ENCODE data around the gene NACAD. TPM values are rescaled to one million over a fixed set of nuclear protein-coding genes. Genes with fewer than 3 reads are reported as not detected.

NACAD gene
- total and polyA plus RNA-seq, 4 experiments from 2014 or later = not detected

DNA sequence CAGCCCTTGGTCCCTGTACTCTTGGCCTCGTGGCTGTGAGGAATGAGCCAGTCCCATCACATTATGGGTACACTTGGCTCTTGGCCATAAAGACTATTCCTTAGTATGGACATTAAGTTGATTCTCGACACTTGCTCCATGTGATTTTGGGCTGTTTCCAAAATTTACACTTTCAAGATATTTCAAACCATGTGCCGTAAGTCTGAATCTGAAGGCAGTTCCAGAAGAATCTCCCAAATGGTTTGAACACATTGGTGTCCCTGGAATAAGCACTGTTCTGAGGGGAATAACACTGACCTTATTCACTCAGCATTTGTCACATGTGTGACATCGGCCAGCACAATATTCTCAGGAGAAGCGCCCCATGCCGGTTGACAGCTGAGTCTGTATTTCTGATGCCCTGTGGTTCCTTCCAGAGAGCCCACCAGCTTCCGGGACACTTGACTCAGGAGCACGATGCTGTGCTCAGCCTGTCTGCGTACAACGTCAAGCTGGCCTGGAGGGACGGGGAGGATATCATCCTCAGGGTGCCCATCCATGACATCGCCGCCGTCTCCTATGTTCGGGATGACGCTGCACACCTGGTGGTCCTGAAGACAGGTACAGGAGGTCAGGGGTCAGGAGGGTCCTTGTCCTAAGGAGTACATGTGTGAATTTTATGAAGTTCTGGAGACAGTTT is 24.6 kb downstream of the NACAD start:
- CTCF ChIA-PET (ENCODE audit: partially characterized antibody) = interaction anchor here (1.1 to 1.6 kb wide), 2 partner anchors 9 to 91 kb away, joined by 3 to 4 read pairs; no protein-coding TSS in a partner anchor
- peaks cover 44% of the 10 kb centered on the region for H3K4me1 ChIP-seq (ENCODE audit: insufficient read depth, low read length)
- H3K36me3 ChIP-seq (ENCODE audit: insufficient read depth, low read length) = peaks cover 64% of the 10 kb centered on the region
- no peaks in the 10 kb centered on the region for H3K27me3 ChIP-seq (ENCODE audit: insufficient read depth, low read length)
- Mint-ChIP-seq H3K4me1 (peaks cover 21 to 71% (median 47%) of the 10 kb centered on the region in 4 donors), H3K36me3 (peaks cover 57 to 77% of the 10 kb centered on the region in 2 donors), H3K27ac (peak overlapping the region in 3 of 7 donors; percentile 36 to 74 (median 58)), H3K27me3 (no peaks in the 10 kb centered on the region), H3K4me3 (no peak overlapping the region), H3K9me3 (peaks cover 0 to 4% (median 0%) of the 10 kb centered on the region in 8 donors)
- POLR2A ChIA-PET (ENCODE audit: partially characterized antibody) = interaction anchor here (1.3 to 2.5 kb wide), 2 partner anchors 11 to 37 kb away, joined by 3 to 9 read pairs; no protein-coding TSS in a partner anchor
- no peaks in the 10 kb centered on the region for H3K9me3 ChIP-seq (ENCODE audit: control insufficient read depth in 1 of 2, low read length in 2 of 2)
- no peak overlapping the region for H3K4me3 ChIP-seq (ENCODE audit: low read length in 2 of 2)
- intact Hi-C loops (cut with micrococcal nuclease) = loop anchor here (5.0 kb wide), 1 partner anchor 37 kb away; no protein-coding TSS in a partner anchor
- no peak overlapping the region for H3K27ac ChIP-seq (ENCODE audit: low read depth, low read length)
- DNase-seq = no peak

DNA sequence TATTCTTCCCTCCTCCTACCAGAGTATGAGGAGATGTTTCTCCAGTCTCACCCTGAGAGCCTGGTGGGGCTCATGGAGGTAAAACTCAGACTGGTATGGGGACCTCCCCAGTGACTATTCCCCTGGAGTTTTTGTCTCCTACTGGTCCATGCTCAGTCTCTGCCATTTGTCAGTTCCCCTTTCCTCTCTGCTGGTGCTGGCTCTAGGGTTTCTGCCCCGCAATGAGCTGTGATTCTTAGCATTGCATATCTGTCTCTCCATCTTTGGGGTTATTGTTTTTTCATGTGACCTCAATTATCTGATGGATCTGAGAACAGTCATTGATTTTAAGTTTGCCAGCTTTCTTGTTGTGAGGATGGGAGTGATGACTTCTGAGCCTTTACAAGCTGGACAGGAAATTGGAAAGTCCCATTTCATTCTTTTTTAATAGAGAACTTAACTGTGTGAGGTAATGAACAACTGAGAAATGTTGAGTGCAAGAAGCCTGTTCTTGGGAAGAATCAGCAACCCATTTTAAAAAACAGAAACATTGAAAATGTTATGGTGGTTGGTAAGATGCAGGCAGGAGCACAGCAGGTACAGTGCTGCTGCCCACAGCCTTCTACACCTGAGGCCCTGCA is 26.9 kb downstream of the NACAD start:
- CTCF ChIA-PET (ENCODE audit: partially characterized antibody) = interaction anchor here (2.0 kb wide), 1 partner anchor 89 kb away, joined by 10 read pairs; no protein-coding TSS in a partner anchor

DNA sequence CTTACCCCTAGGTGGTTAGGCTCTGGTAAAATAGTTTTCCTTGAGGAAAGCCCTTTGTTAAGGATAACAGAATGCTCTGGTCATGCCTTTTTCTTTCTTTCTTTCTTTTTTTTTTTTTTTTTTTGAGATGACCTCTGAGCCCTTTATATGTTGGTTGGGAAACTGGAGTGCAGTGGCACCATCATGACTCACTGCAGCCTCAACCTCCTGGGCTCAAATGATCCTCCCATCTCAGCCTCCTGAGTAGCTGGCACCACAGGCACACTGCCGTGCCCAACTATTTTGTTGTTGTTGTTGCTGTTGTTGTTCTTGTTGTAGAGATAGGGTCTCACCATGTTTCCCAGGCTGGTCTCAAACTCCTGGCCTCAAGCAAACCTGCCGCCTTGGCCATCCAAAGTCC is 27.4 kb downstream of the NACAD start:
- Mint-ChIP-seq H3K27ac (peak overlapping the region in 3 of 7 donors; percentile 28 to 79 (median 78)), H3K9me3 (peaks cover 0 to 4% (median 0%) of the 10 kb centered on the region in 8 donors), H3K36me3 (peaks cover 43 to 66% of the 10 kb centered on the region in 2 donors), H3K27me3 (no peaks in the 10 kb centered on the region), H3K4me3 (peak overlapping the region in 1 of 8 donors; percentile 21), H3K4me1 (peaks cover 36 to 86% (median 57%) of the 10 kb centered on the region in 4 donors)
- ChIA-PET CTCF (ENCODE audit: partially characterized antibody) (no interaction called here), POLR2A (ENCODE audit: partially characterized antibody) (interaction anchor here (1.2 kb wide), 1 partner anchor 60 kb away, joined by 4 read pairs; no protein-coding TSS in a partner anchor)
- Histone ChIP-seq H3K36me3 (ENCODE audit: insufficient read depth, low read length) (peaks cover 42% of the 10 kb centered on the region), H3K4me3 (ENCODE audit: low read length in 2 of 2) (no peak overlapping the region), H3K27ac (ENCODE audit: low read depth, low read length) (no peak overlapping the region), H3K4me1 (ENCODE audit: insufficient read depth, low read length) (peaks cover 61% of the 10 kb centered on the region), H3K9me3 (ENCODE audit: control insufficient read depth in 1 of 2, low read length in 2 of 2) (no peaks in the 10 kb centered on the region), H3K27me3 (ENCODE audit: insufficient read depth, low read length) (no peaks in the 10 kb centered on the region)
- intact Hi-C loops (cut with micrococcal nuclease) = loop anchor here (5.0 kb wide), 1 partner anchor 34 kb away; no protein-coding TSS in a partner anchor
- DNase-seq = no peak

More for the DNA sequence above, 26.9 kb downstream of the NACAD start:
- H3K4me1 Mint-ChIP-seq = peaks cover 34 to 84% (median 54%) of the 10 kb centered on the region in 4 donors
- H3K36me3 Mint-ChIP-seq = peaks cover 45 to 69% of the 10 kb centered on the region in 2 donors
- no peaks in the 10 kb centered on the region for H3K9me3 ChIP-seq (ENCODE audit: control insufficient read depth in 1 of 2, low read length in 2 of 2)
- H3K4me1 ChIP-seq (ENCODE audit: insufficient read depth, low read length) = peaks cover 57% of the 10 kb centered on the region
- DNase-seq = no peak
- no peaks in the 10 kb centered on the region for H3K27me3 ChIP-seq (ENCODE audit: insufficient read depth, low read length)
- H3K27ac Mint-ChIP-seq = peak overlapping the region; percentile 7 to 86 (median 43)
- H3K36me3 ChIP-seq (ENCODE audit: insufficient read depth, low read length) = peaks cover 45% of the 10 kb centered on the region
- H3K27me3 Mint-ChIP-seq = no peaks in the 10 kb centered on the region
- POLR2A ChIA-PET (ENCODE audit: partially characterized antibody) = interaction anchor here (1.2 to 1.4 kb wide), 2 partner anchors 61 to 63 kb away, joined by 4 to 5 read pairs; partner anchors contain the start of gene CCM2
- H3K27ac ChIP-seq (ENCODE audit: low read depth, low read length) = no peak overlapping the region
- H3K4me3 Mint-ChIP-seq = peak overlapping the region in 3 of 8 donors; percentile 8 to 64 (median 21)
- H3K4me3 ChIP-seq (ENCODE audit: low read length in 2 of 2) = no peak overlapping the region
- intact Hi-C loops (cut with micrococcal nuclease) = loop anchor here (5.0 kb wide), 1 partner anchor 35 kb away; no protein-coding TSS in a partner anchor
- peaks cover 0 to 4% (median 0%) of the 10 kb centered on the region in 8 donors for H3K9me3 Mint-ChIP-seq

DNA sequence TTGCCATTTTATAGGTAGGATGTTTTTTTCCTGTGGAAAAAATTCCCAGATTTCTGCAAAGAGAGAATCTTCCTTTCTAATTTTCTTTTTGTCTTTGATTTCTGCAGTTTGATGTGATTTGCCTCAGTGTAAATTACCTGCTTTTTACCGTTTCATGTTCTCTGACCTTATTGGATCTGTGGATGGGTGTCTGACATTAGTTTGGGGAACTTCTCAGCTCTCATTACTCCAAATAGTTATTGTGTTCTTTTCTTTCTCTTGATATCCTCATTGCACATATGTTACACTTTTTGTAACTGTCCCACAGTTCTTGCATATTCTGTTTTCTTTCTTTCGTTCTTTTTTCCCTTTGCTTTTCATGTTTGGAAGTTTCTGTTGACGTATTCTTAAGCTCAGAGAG is 28.5 kb downstream of the NACAD start:
- H3K36me3 Mint-ChIP-seq = peaks cover 40 to 64% of the 10 kb centered on the region in 2 donors
- peaks cover 0 to 4% (median 0%) of the 10 kb centered on the region in 8 donors for H3K9me3 Mint-ChIP-seq
- H3K4me3 Mint-ChIP-seq = peak overlapping the region in 4 of 8 donors; percentile 36 to 64 (median 42)
- Histone ChIP-seq H3K4me1 (ENCODE audit: insufficient read depth, low read length) (peaks cover 67% of the 10 kb centered on the region), H3K4me3 (ENCODE audit: low read length in 2 of 2) (no peak overlapping the region), H3K27me3 (ENCODE audit: insufficient read depth, low read length) (no peaks in the 10 kb centered on the region), H3K27ac (ENCODE audit: low read depth, low read length) (no peak overlapping the region), H3K9me3 (ENCODE audit: control insufficient read depth in 1 of 2, low read length in 2 of 2) (no peaks in the 10 kb centered on the region), H3K36me3 (ENCODE audit: insufficient read depth, low read length) (peaks cover 34% of the 10 kb centered on the region)
- peak overlapping the region in 6 of 7 donors; percentile 28 to 81 (median 69) for H3K27ac Mint-ChIP-seq
- intact Hi-C loops (cut with micrococcal nuclease) = loop anchor here (5.0 kb wide), 1 partner anchor 33 kb away; no protein-coding TSS in a partner anchor
- DNase-seq = no peak
- H3K27me3 Mint-ChIP-seq = no peaks in the 10 kb centered on the region
- peaks cover 41 to 85% (median 61%) of the 10 kb centered on the region in 4 donors for H3K4me1 Mint-ChIP-seq
- CTCF ChIA-PET (ENCODE audit: partially characterized antibody) = no interaction called here
- POLR2A ChIA-PET (ENCODE audit: partially characterized antibody) = interaction anchor here (0.9 kb wide), 1 partner anchor 31 kb away, joined by 3 read pairs; no protein-coding TSS in a partner anchor

DNA sequence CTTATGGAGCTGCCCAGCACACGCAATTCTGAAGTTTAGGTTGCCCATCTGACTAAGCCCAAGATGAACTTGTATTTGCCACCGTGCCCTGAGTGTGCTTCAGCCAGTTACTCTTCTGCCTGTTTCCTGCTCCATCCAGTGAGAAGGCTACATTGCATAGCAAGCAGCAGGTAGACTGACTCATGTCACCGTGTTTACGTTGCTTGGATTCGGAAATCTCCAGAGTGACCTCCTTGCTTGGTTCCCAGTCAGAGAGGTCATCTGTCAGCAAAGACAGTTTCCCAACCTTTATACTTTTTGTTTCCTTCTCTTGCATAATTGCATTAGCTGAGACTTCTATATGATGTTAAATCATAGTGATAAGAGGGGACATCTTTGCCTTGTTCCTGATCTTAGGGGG is 30.9 kb downstream of the NACAD start:
- CTCF ChIA-PET (ENCODE audit: partially characterized antibody) = no interaction called here
- H3K27ac ChIP-seq (ENCODE audit: low read depth, low read length) = peak overlapping the region; percentile 3
- DNase-seq = no peak
- Mint-ChIP-seq H3K9me3 (peaks cover 0 to 2% (median 0%) of the 10 kb centered on the region in 8 donors), H3K36me3 (peaks cover 37 to 65% of the 10 kb centered on the region in 2 donors), H3K27ac (peak overlapping the region; percentile 6 to 71 (median 43)), H3K4me1 (peaks cover 56 to 90% (median 73%) of the 10 kb centered on the region in 4 donors), H3K4me3 (peak overlapping the region in 4 of 8 donors; percentile 17 to 33 (median 20)), H3K27me3 (no peaks in the 10 kb centered on the region)
- peaks cover 81% of the 10 kb centered on the region for H3K4me1 ChIP-seq (ENCODE audit: insufficient read depth, low read length)
- H3K27me3 ChIP-seq (ENCODE audit: insufficient read depth, low read length) = no peaks in the 10 kb centered on the region
- peaks cover 25% of the 10 kb centered on the region for H3K36me3 ChIP-seq (ENCODE audit: insufficient read depth, low read length)
- POLR2A ChIA-PET (ENCODE audit: partially characterized antibody) = interaction anchor here (1.0 kb wide), 1 partner anchor 57 kb away, joined by 3 read pairs; no protein-coding TSS in a partner anchor
- H3K9me3 ChIP-seq (ENCODE audit: control insufficient read depth in 1 of 2, low read length in 2 of 2) = no peaks in the 10 kb centered on the region
- no peak overlapping the region for H3K4me3 ChIP-seq (ENCODE audit: low read length in 2 of 2)
- intact Hi-C loops (cut with micrococcal nuclease) = no loop called here

DNA sequence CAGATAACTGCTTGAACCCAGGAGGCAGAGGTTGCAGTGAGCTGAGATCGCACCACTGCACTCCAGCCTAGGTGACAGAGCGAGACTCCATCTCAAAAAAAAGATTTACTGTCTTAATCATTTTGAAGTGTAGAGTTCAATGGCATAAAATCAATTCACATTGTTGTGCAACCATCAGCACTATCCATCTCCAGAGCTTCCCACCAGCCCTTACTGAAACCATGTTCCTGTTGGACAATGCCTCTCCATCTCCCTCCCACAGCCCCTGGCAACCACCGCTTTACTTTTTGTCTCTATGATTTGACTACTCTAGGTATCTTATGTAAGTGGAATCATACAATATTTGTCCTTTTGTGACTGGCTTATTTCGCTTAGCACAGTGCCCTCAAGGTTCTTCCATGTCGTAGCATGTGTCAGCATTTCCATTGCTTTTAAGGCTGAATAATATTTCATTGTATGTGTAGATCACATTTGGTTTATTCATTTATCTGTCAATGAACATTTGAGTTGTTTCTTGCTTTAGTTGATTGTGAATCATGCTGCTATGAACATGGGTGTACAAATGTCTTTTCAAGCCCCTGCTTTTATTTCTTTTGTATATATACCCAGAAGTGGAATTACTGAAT is 33.1 kb downstream of the NACAD start:
- peak overlapping the region in 2 of 8 donors; percentile 43 to 55 for H3K4me3 Mint-ChIP-seq
- H3K27ac Mint-ChIP-seq = peak overlapping the region; percentile 19 to 91 (median 61)
- Histone ChIP-seq H3K36me3 (ENCODE audit: insufficient read depth, low read length) (peaks cover 34% of the 10 kb centered on the region), H3K4me3 (ENCODE audit: low read length in 2 of 2) (no peak overlapping the region), H3K4me1 (ENCODE audit: insufficient read depth, low read length) (peaks cover 73% of the 10 kb centered on the region), H3K27ac (ENCODE audit: low read depth, low read length) (no peak overlapping the region), H3K9me3 (ENCODE audit: control insufficient read depth in 1 of 2, low read length in 2 of 2) (no peaks in the 10 kb centered on the region), H3K27me3 (ENCODE audit: insufficient read depth, low read length) (no peaks in the 10 kb centered on the region)
- ChIA-PET CTCF (ENCODE audit: partially characterized antibody) (interaction anchor here (1.0 to 1.8 kb wide), 3 partner anchors 9 to 82 kb away, joined by 4 to 11 read pairs (median 4); no protein-coding TSS in a partner anchor), POLR2A (ENCODE audit: partially characterized antibody) (interaction anchor here (1.2 to 2.1 kb wide), 2 partner anchors 28 to 82 kb away, joined by 3 to 9 read pairs; no protein-coding TSS in a partner anchor)
- H3K4me1 Mint-ChIP-seq = peaks cover 52 to 88% (median 67%) of the 10 kb centered on the region in 4 donors
- intact Hi-C loops (cut with micrococcal nuclease) = no loop called here
- no peaks in the 10 kb centered on the region for H3K27me3 Mint-ChIP-seq
- DNase-seq = no peak
- peaks cover 0 to 1% (median 0%) of the 10 kb centered on the region in 8 donors for H3K9me3 Mint-ChIP-seq
- H3K36me3 Mint-ChIP-seq = peaks cover 37 to 63% of the 10 kb centered on the region in 2 donors
